HG03064 (cell line): ENCODE measurements around the gene NECAB3.
"Not testable (repeated sequence)": the region's sequence is repeated elsewhere in the genome, so short reads cannot be mapped to it uniquely, and the experiment has no call there.

ENCODE experiments used
- ATAC-seq: cut with Tn5 transposase; IDR thresholded peaks from one replicate; pipeline ENCODE4 v1.9.1; 2021; ENCODE audit warnings: low read depth; ENCODE audit not compliant: unreplicated experiment

The NECAB3 gene

GRCh38 chr20:33653218-33653899 is 20.9 kb downstream of the NECAB3 start:
- ATAC-seq, result no peak

- ATAC-seq, result no peak
Observed at GRCh38 chr20:33651562-33652048, 22.6 kb downstream of the NECAB3 start.

- ATAC-seq, result no peak
Observed at GRCh38 chr20:33650753-33651561, 23.3 kb downstream of the NECAB3 start.

- ATAC-seq, result no peak
Observed at GRCh38 chr20:33650111-33650752, 24.0 kb downstream of the NECAB3 start.

GRCh38 chr20:33649201-33649681 is 25.0 kb downstream of the NECAB3 start:
- ATAC-seq, result no peak

- ATAC-seq, result no peak
Observed at GRCh38 chr20:33648396-33649004, 25.7 kb downstream of the NECAB3 start.

- peak; percentile 58 for ATAC-seq
Observed at GRCh38 chr20:33647603-33648395, 26.4 kb downstream of the NECAB3 start.

GRCh38 chr20:33646959-33647602 is 27.1 kb downstream of the NECAB3 start:
- not testable (repeated sequence) for ATAC-seq

- ATAC-seq, result no peak
Observed at GRCh38 chr20:33646191-33646590, 28.0 kb downstream of the NECAB3 start.

GRCh38 chr20:33645396-33645795 is 28.8 kb downstream of the NECAB3 start:
- ATAC-seq, result no peak

- no peak for ATAC-seq
Observed at GRCh38 chr20:33645072-33645358, 29.2 kb downstream of the NECAB3 start.

GRCh38 chr20:33644313-33645071 is 29.7 kb downstream of the NECAB3 start:
- ATAC-seq, result no peak

- no peak for ATAC-seq
Observed at GRCh38 chr20:33640287-33640686, 33.9 kb downstream of the NECAB3 start.

GRCh38 chr20:33636776-33637175 is 37.5 kb downstream of the NECAB3 start:
- ATAC-seq, result no peak

- no peak for ATAC-seq
Observed at GRCh38 chr20:33635341-33635740, 38.9 kb downstream of the NECAB3 start.

GRCh38 chr20:33631910-33632309 is 42.3 kb downstream of the NECAB3 start:
- not testable (repeated sequence) for ATAC-seq

GRCh38 chr20:33630507-33630906 is 43.7 kb downstream of the NECAB3 start:
- ATAC-seq, result no peak

- no peak for ATAC-seq
Observed at GRCh38 chr20:33629979-33630378, 44.2 kb downstream of the NECAB3 start.

- no peak for ATAC-seq
Observed at GRCh38 chr20:33629533-33629932, 44.7 kb downstream of the NECAB3 start.
